HTERT RPE-1 (cell line): ENCODE data around the gene KDM4B.

Experiments
- in situ Hi-C: fragments of 300-500 bp; cut with MboI; formaldehyde crosslinking; loops from 4 replicates; pipeline ENCODE4 v1.14.3; 2020; ENCODE audit warnings: low sequenced_read_pairs

The KDM4B gene

DNA sequence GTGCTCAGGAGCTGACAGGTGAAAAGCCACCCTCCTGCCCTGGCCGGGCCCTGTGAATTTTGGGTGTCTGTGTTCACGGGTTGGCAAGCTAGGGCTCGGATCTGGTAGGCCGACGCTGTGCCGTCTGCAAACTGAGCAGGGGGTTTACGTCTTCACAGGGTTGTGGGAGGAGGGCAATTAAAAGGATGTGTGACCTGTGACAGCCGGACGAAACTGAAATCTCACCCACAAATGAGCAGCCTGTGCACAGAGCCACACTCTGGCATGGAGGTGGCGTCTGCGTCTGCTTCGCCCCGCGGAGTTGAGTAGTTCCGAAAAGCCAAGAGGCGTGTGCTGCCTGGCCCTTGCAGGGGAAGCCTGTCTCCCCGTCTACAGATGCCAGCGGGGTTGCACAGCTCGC, 117.3 kb downstream of the KDM4B start:
- in situ Hi-C loops, result no loop called here

DNA sequence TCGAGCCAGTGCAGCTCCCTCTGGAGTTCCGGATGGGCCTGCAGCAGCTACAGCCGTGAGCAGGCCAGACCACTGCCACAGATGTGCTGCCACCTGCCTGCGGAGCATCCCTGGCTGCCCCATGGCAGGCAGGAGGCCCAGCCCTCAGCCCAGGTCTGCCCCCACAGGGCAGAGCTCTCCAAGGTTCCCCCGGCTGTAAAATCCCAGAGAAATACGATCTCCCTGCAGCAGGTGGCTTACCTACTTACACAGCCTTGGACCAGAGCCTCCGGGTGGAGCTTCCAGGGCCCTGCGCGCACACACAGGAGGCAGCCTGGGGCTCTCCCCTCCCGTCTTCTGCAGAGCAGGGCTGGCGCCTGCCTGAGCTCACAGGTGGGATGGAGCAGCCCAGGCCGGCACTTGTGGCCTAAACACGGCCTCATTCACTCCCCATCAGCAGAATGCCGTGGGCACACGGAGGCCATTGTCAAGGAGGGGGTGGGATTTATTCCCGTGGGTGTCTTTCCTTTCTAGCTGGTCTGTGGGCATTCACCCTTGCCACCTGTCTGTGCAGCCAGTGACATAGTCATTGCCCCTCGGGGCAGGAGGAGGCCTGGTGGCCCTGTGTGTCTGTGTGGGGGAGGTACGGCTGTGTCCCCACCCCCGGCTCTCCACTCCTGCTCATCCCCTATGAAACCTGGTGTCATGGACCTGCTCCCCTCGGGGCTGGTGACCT, 118.0 kb downstream of the KDM4B start:
- in situ Hi-C loops, result no loop called here

DNA sequence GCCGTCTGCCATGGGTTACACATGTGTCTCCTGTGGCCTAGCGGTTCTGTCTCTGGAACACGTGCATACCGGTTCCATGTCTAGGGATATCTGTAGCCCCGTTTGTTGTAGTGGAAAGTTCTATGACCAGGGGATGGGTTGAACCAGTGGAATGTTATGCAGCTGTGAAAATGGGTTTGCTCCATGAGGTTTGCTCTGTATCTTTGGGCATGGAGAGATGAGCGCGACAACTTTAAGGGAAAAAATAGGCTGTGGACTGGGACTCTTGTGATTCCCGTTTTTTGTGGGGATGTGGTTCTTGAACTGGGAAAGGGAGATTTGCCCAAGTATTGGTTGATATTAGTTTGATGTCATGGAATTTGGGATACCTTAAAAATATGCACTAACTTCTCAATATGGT, 120.4 kb downstream of the KDM4B start:
- in situ Hi-C loops, result no loop called here

DNA sequence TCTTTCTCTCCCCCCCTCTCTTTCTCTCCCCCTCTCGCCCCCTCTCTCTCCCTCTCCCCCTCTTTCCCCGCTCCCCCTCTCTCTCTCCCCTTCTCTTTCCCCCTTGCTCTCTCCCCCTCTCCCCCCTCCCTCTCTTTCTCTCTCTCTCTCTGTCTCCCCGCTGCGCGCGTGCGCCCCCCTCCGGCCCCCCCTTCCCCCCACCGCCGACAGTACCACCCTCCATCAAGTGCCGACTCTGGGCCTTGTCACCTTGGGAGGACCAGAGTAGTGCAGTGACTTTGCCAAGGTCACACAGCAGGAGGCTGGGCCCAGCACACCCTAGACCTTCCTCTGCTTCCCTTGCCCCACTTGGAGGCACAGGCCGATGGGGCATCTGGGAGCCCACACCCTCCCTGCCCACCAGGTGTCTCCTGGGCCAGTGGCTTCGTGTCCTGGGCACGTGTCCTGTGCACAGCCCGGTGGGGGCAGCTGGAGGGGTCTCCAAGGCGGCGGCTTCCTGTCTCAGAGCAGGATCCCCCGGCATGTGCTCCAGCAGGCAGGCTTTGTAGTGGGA, 121.6 kb downstream of the KDM4B start:
- in situ Hi-C loops, result no loop called here

DNA sequence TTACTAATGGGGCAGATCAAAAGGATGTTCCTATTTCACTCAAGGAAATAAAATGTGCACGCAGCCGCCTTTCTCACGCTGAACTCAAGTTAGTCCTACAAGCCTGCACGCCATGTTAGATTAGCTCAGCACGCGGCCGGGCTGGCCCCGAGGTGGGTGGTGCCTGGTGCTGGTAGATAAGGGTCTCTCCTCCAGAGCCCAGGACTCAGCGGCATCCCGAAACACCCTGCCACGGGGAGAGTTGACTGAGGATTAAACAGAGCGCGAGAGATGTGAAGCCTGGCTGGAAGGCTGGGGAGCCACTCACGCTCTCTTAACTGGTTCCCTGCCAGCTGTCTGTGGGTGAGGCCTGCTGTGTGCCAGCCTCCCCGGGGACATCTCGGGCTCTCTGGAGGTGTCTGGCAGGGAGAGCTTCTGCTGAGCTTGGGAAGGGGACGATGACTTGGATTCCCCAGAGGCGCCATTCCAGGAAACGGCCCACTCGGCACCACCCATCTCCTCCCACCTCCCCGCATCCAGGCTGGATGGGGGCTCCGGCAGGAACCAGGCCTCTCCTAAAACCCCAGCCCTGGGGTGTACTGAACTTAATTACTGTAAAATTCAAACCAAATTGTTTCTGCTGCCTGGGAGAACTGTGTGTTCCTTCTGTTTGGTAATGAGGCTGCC, 122.2 kb downstream of the KDM4B start:
- in situ Hi-C loops, result no loop called here

DNA sequence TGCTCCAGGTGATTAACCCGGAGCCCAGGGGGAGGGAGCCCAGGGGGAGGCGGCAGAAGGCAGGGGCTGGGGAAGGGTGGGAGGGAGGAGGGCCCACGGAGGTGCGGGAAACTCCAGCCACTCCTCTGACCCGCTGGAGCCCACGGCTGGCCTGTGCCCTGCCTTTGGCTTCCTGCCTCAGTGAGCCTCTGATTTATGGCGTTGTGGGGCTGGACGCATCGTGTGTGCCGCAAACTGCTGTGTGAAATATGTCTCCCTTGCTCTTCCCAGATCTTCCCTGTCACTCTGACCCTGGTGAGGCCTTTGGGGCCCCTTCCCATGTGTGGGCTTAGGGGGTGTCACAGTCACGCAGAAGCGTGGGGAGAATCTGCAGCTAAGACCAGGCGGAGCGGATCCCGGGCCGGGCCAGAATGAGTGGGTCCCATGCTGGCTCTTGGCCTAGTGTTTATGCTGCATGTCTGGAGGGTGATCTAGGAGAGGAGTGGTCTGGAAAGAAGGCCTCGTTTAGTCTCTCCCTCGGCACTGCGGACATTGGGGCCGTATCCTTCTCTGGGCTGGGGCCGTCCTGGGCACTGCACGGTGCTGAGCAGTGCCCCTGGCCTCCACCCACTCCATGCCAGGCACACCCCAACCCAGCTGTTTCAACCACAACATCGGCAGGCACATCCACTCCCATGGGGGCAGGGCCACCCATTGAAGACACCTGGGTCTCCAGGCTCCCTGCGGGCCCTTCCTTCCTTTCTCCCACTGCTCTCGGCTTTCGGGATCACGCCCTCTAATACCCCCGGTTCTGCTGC, 123.0 kb downstream of the KDM4B start:
- in situ Hi-C loops, result no loop called here

DNA sequence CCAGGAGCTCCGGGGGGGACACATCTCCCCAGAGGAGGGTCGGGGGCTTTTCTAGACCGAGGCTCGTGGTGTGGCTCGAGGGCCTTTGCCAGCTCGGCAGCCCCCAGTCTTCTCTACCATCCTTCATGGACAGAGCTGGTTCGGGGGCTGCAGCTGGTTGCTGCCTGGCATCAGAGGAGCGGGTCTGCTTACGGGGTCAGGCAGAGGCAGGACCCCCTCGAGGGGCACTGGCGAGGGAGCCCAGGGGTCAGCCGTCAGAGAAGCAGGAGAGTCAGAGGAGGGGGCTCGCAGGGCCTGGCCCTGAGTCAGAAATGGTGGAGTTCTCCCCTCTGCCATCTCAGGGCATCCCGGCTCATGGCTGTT, 123.5 kb downstream of the KDM4B start:
- in situ Hi-C loops, result no loop called here

DNA sequence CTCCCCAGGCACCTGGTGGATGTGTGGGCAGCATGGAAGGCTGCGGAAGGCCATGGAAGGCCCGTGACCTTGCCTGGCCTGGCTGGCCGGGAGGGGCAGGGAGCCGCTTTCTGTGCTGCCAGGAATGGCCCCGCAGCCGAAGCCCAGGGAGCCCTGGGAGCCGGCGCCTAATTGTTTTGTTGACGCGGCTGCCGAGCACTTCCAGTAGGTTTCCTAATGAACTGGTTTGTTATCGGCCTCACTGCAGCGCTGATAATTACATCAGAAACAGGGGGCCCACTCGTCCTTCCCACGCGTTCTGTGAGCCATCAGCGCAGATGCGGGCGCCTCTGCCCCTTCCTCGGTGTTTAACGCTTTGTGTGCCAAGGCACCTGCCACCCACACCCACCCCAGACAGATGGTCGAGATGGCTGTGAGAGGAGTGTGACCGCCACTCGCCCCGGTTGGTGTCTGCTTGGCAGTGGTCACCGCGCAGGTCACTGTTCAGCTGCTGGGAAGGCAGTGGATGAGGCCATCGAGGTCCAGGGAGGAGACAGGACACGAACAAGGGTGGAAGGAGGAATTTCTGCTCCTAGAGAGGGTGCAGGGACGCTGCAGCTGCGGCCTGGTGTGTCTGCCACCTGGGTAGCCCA, 124.5 kb downstream of the KDM4B start:
- in situ Hi-C loops, result no loop called here

DNA sequence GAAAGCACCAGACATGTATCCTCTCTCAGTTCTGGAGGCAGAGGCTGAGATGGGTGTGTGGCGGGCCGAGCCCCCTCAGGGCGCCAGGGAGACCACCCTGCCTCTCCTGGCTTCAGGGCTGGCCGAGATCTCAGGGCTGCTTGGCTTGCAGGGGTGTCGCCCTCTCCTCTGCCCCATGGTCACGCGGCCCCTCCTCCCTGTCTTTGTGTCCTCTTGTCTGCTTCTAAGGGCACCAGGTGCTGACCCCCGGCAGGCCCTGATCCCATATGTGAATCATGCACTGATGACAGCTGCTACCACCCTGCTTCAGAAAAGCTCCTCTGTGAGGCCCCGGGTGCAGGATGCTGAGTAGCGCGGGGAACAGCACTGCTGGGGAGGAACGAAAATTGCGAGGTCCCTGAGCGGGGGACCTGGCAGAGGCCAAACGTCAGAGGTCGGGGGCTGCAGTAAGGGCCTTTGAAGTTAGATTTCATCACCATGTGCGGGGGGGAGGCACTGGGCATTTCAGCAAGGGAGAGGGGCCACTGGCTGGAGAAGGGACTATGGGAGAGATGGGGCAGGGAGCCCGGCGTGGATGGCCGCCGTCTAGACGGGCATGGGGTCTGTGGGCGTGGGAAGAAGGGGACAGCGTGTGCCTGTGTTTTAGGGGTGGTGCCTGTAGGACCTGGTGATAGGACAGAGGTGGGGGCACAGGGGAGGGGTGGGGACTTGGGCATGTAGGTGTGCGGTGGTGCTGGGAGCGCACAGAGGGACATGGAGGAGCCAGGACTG, 125.2 kb downstream of the KDM4B start:
- in situ Hi-C loops, result no loop called here

DNA sequence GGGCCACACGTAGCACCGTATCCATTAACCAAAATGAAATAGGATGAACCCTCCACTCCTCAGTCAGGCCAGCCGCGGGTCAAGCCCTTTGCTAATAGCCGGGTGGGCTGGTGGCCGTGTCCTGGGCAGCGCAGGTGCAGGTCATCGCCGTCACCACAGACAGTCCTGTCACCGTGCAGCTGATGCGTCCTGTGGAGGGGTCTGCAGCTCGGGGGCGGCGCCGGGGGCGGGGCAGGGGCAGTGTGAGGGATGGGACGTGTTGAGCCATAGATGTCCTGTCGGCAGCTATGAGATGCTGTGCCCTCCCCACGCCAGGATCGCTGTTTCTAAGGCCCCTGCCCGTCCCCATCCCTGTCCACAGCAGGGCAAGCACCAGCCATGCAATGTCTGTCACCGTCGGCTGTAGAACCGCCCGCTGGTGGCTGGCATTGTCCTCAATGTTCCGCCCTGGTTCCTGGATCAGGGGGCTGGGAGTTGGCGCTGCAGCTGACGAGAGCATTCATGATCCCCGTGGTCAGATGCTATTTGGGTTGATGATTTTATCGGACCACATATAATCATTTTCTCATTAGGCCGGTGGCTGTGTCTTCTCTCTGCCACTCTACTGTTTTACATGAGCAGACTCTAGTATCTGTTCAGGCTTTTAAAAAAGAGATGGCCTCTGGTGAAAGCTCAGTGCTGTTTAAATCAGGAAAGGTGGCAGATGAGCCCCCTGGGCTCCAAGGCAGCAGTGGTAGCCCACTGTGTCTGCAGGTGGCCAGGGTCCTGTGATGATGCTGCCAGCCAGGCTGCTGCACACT, 126.1 kb downstream of the KDM4B start:
- in situ Hi-C loops, result no loop called here

DNA sequence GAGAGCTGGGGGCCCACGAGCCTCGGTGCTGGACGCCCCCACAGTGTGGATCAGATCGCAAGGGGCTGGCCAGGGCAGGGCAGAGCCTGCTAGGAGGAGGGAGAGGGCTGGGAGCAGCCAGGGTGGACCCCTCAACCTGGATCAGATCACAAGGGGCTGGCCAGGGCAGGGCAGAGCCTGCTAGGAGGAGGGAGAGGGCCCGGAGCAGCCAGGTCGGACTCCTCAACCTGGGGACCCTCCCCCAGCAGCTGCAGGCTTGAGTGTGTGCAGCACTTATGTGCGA, 126.6 kb downstream of the KDM4B start:
- in situ Hi-C loops, result no loop called here

DNA sequence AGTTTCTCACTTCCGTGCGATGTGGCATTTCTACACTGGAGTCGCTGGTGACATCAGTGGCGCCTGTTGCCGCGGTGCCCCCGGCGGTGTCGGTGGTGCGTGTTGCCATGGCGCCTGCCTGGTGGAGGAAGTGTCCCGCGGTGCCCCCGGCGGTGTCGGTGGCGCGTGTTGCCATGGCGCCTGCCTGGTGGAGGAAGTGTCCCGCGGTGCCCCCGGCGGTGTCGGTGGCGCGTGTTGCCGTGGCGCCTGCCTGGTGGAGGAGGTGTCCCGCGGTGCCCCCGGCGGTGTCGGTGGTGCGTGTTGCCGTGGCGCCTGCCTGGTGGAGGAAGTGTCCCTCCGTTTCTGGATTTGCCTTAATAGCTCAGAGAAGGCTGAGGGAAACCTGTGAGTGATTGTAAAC, 127.6 kb downstream of the KDM4B start:
- in situ Hi-C loops, result no loop called here

DNA sequence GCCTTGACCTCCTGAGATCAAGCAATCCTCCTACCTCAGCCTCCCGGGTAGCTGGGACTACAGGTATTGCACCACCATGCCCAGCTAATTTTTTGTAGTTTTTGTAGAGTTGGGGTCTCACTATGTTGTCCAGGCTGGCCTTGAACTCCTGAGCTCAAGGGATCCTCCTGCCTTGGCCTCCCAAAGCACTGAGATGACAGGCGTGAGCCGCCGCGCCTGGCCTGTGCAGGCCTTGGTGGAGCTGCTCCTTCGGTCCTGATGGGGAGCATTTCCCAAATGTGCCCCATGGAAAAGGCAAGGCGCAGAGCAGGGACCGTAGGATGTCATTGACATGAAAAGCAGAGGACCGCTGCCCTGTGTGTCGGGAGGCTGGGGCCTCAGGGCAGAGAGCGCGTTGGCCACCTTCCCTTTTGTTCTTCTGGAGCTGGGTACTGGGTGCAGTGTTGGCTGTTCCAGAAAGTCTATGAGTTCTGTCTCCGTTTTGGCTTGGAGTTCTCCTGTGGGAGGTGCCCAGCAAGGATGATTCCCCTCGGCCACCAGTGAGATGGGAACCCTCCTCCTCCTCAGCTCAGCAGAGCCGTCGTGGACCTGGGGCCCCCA, 128.5 kb downstream of the KDM4B start:
- in situ Hi-C loops, result no loop called here

DNA sequence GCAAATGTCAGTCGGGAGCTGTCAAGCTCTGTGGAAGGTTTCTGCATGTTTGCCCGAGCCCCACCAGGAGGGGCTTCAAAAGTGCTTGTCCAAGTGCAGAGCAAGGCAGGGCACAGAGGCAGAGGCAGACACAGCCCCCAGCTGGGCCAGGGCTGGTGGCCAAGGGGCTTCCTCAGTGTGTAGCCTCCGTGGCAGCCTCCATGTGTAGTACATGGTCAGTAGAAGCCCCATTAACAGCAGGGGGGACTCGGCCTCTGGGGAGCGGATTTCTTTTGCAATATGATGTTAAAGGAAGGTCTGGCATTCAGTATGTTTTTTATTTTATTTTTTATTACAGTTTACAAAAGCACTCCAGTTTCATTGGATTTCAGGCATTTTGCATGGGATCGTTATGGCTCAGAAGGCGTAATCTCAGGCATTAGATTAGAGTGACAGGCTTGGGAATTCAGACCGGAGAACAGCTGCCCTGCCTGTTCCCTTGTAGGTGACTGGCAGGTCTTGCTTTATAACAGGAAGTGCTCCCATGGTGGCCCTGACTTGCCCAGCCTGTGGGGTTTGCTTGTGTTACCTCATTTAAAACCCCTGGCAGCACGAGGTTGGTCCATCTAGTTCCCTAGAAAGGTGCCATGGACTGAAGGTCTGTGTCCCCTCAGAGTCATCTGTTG, 129.2 kb downstream of the KDM4B start:
- in situ Hi-C loops, result no loop called here

DNA sequence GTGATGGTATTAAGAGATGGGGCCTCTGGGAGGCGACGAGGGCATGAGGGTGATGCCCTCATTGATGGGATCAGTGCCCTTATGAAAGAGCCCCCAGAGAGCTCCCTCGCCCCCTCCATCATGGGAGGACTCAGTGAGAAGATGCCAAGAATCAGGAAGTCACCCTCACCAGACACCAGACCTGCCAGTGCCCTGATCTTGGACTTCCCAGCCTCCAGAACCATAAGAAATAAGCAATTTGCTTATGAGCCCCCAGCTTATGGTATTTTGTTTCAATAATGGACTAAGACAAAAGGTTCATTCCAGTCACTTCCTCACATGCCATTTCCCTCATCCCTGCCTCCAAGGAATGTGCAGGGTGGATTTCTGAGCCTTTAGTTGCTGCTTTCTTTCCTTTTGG, 129.7 kb downstream of the KDM4B start:
- in situ Hi-C loops, result no loop called here

DNA sequence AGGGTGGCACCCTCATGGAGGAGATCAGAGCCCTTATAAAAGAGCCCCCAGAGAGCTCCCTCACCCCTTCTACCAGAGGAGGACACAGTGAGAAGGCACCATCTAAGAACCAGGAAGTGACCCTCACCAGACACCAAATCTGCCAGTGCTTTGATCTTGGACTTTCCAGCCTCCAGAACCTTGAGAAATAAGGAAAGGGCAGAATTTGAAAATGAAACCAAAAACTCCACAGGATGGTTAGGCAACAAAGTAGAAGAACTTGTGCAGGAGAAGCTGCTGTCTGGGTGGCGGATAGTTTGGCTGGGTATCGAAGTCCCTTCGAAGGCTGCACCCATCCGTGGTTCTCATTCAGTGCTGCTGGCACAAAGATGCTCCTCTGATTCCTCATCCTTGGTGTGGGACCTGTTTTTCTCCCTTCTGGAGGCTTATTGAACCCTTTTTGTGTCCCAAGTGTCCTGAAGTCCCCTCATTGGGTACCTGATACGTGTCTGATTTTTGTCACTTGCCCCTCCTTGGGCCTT, 130.8 kb downstream of the KDM4B start:
- in situ Hi-C loops, result no loop called here

DNA sequence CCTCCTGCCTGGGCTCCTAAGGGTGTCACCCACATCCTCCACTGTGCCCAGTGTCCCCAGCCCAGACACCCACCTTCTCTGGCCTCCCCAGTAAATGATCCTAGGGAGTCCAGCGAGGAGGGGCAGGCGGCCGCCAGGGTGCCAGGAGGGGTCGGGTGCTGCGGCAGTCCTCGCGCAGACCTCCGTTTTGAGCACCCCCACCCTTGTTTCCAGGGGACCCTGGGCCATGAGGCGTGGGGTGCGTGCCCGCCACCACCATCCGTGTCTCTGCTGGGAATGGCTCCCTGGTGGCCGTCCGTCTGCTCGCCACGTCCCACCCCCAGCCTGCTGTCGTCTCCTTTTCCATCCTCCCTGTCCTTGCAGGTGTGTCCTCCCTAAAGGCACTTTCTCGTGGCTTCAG, 133.0 kb downstream of the KDM4B start:
- in situ Hi-C loops, result no loop called here

DNA sequence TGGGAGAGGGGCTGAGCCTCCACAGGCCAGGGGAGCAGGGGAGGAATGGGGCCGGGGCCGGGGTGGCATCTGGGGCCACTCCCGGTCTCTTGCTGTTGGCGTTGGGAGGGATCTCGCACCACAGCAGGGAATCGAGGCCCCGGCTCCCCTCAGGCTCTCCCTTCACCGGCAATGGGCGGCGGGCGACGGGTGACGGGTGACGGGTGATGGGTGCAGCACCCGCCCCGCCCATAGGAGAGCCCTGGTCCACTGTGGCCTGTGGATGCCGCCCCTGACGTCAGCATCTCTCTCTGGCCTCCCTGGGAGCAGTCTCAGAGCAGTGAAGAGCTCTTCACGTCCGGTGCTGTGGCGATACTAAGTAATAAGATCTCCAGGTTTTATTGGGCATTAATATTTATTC, 133.6 kb downstream of the KDM4B start:
- in situ Hi-C loops, result no loop called here
